Liver (tissue), 9 donors: ENCODE results near the gene BCL2L11. TPM values are rescaled to one million over a fixed set of nuclear protein-coding genes. Genes with fewer than 3 reads are reported as not detected.

Source experiments
- DNase-seq: peaks from one replicate; pipeline ENCODE4 v3.0.0-alpha.2; 2017; ENCODE audit warnings: low spot score
- H3K27ac ChIP-seq, 2 donors: one replicate each; pipeline ENCODE4 v1.7.0; 2013; ENCODE audit warnings: inconsistent platforms in 2 of 2, low read length in 2 of 2, control low read depth in 1 of 2, low read depth in 1 of 2, mild to moderate bottlenecking in 1 of 2
- H3K27me3 ChIP-seq, 4 donors: one replicate each; pipeline versions ENCODE4 v1.6.1 to v1.7.0; 2013; ENCODE audit warnings: low read length in 3 of 4, inconsistent platforms in 1 of 4, mild to moderate bottlenecking in 1 of 4, moderate library complexity in 1 of 4; ENCODE audit not compliant: control insufficient read depth in 4 of 4, insufficient read depth in 4 of 4
- H3K36me3 ChIP-seq, 4 donors: one replicate each; pipeline versions ENCODE4 v1.6.1 to v1.7.0; 2013; ENCODE audit warnings: low read length in 3 of 4, mild to moderate bottlenecking in 3 of 4, low read depth in 1 of 4, moderate library complexity in 1 of 4; ENCODE audit not compliant: control insufficient read depth in 4 of 4, insufficient read depth in 3 of 4
- H3K4me1 ChIP-seq, 4 donors: one replicate each; pipeline versions ENCODE4 v1.6.1 to v1.7.0; 2013; ENCODE audit warnings: low read length in 3 of 4, mild to moderate bottlenecking in 3 of 4, moderate library complexity in 1 of 4; ENCODE audit not compliant: control insufficient read depth in 4 of 4, insufficient read depth in 4 of 4
- H3K4me3 ChIP-seq, 3 donors: one replicate each; pipeline versions ENCODE4 v1.6.1 to v1.7.0; 2013; ENCODE audit warnings: low read length in 3 of 3, control low read depth in 1 of 3, low read depth in 1 of 3, mild to moderate bottlenecking in 1 of 3
- H3K9ac ChIP-seq, 2 donors: one replicate each; pipeline ENCODE4 v1.7.0; 2013; ENCODE audit warnings: low read length in 2 of 2, mild to moderate bottlenecking in 2 of 2, moderate library complexity in 2 of 2, control low read depth in 1 of 2, low read depth in 1 of 2
- H3K9me3 ChIP-seq, 4 donors: one replicate each; pipeline versions ENCODE4 v1.6.1 to v1.7.0; 2013; ENCODE audit warnings: low read length in 3 of 4; ENCODE audit not compliant: control insufficient read depth in 4 of 4
- ATF3 ChIP-seq: IDR thresholded peaks from 2 replicates; pipeline ENCODE4 v1.6.1; 2016; ENCODE audit warnings: antibody characterized with exemption
- FOXA1 ChIP-seq: IDR thresholded peaks from 2 replicates; pipeline ENCODE4 v1.6.1; 2016; ENCODE audit warnings: antibody characterized with exemption
- FOXA2 ChIP-seq: IDR thresholded peaks from 2 replicates; pipeline ENCODE4 v1.6.1; 2016; ENCODE audit warnings: antibody characterized with exemption
- GABPA ChIP-seq, 2 donors: IDR thresholded peaks in 1 of 2; conservative IDR thresholded peaks in 1 of 2; 2 replicates each; pipeline ENCODE4 v1.6.1; 2016; ENCODE audit warnings: antibody characterized with exemption in 2 of 2, mild to moderate bottlenecking in 1 of 2, moderate library complexity in 1 of 2
- HNF4A ChIP-seq, 2 donors: conservative IDR thresholded peaks; 2 replicates each; pipeline ENCODE4 v1.6.1; 2016; ENCODE audit warnings: antibody characterized with exemption in 2 of 2, mild to moderate bottlenecking in 2 of 2
- HNF4G ChIP-seq: IDR thresholded peaks from 2 replicates; pipeline ENCODE4 v1.6.1; 2016; ENCODE audit warnings: antibody characterized with exemption
- JUND ChIP-seq, 2 donors: IDR thresholded peaks; 2 replicates each; pipeline ENCODE4 v1.6.1; 2016; ENCODE audit warnings: antibody characterized with exemption in 2 of 2
- MAX ChIP-seq: IDR thresholded peaks from 2 replicates; pipeline ENCODE4 v1.6.1; 2016; ENCODE audit warnings: antibody characterized with exemption
- NR2F2 ChIP-seq: IDR thresholded peaks from 2 replicates; pipeline ENCODE4 v1.6.1; 2016; ENCODE audit warnings: antibody characterized with exemption
- RAD21 ChIP-seq, 2 donors: IDR thresholded peaks; 2 replicates each; pipeline ENCODE4 v1.6.1; 2016; ENCODE audit warnings: antibody characterized with exemption in 2 of 2, mild to moderate bottlenecking in 2 of 2
- REST ChIP-seq: IDR thresholded peaks from 2 replicates; pipeline ENCODE4 v1.6.1; 2016; ENCODE audit warnings: antibody characterized with exemption, mild to moderate bottlenecking
- RXRA ChIP-seq, 2 donors: IDR thresholded peaks; 2 replicates each; pipeline ENCODE4 v1.6.1; 2017 to 2018; ENCODE audit warnings: antibody characterized with exemption in 2 of 2, mild to moderate bottlenecking in 1 of 2
- SP1 ChIP-seq: IDR thresholded peaks from 2 replicates; pipeline ENCODE4 v1.6.1; 2018; ENCODE audit warnings: antibody characterized with exemption, mild to moderate bottlenecking
- TAF1 ChIP-seq: conservative IDR thresholded peaks from 2 replicates; pipeline ENCODE4 v1.6.1; 2016; ENCODE audit warnings: antibody characterized with exemption, mild to moderate bottlenecking
- YY1 ChIP-seq: IDR thresholded peaks from 2 replicates; pipeline ENCODE4 v1.6.1; 2016; ENCODE audit warnings: antibody characterized with exemption, mild to moderate bottlenecking
- ZBTB33 ChIP-seq: IDR thresholded peaks from 2 replicates; pipeline ENCODE4 v1.6.1; 2016; ENCODE audit warnings: antibody characterized with exemption
- WGBS: extraction: QIAGEN DNeasy Blood & Tissue Kit; methylation state at CpG from one replicate; pipeline ENCODE4 v1.1.7; 2013; 5-methylcytosine and 5-hydroxymethylcytosine counted together
- polyA plus RNA-seq, 2 donors: library from polyadenylated mRNA; stranded (reverse) in 1 of 2; unstranded in 1 of 2; fragments of 200-250 nt in 1 of 2; fragments of >200 nt in 1 of 2; fragmentation: Nextera tagmentation in 1 of 2; extraction: Ambion mirVana in 1 of 2; gene quantifications; one replicate each; pipeline versions ENCODE4 v1.2.1 to v1.2.3, GENCODE V29; 2013 to 2015
- total RNA-seq, 2 donors: library from RNA; depleted of rRNA; stranded (reverse); fragments of >200 nt; gene quantifications; one replicate each; pipeline ENCODE4 v1.2.3, GENCODE V29; 2014
- TF ChIP-seq, protein P1 (sequence below): fragments of 150-350 bp; IDR thresholded peaks from 2 replicates; pipeline ENCODE4 v1.5.1; 2017; ENCODE audit warnings: improper control_type of control experiment, low read depth, low read length; ENCODE audit not compliant: missing input control
- donor health status: healthy.
- donor health status: healthy.
- donor health status: healthy.
- donor health status: healthy.
- donor health status: healthy.

The BCL2L11 gene
- total and polyA plus RNA-seq, 4 donors: 5.0 to 19.5 (median 12.2) TPM

- Histone ChIP-seq H3K4me3 (no peak overlapping the region), H3K27me3 (no peaks in the 10 kb centered on the region), H3K27ac (no peak overlapping the region), H3K9ac (no peak overlapping the region), H3K4me1 (peaks cover 0 to 16% (median 7%) of the 10 kb centered on the region in 4 donors), H3K36me3 (no peaks in the 10 kb centered on the region), H3K9me3 (no peaks in the 10 kb centered on the region)
- TF ChIP-seq ATF3: no peak
- TF ChIP-seq HNF4A (conservative IDR thresholded peaks at IDR 0.05): no peak
- no peak for TF ChIP-seq REST
- TF ChIP-seq FOXA1: no peak
- TF ChIP-seq RXRA (IDR thresholded peaks at IDR 0.05): no peak
- TF ChIP-seq ZBTB33: no peak
- TF ChIP-seq SP1: no peak
- TF ChIP-seq MAX: no peak
- no peak for TF ChIP-seq GABPA (IDR thresholded peaks at IDR 0.05 in 1 of 2, conservative IDR thresholded peaks at IDR 0.05 in 1 of 2)
- TF ChIP-seq TAF1: no peak
- no peak for TF ChIP-seq NR2F2
- TF ChIP-seq RAD21 (IDR thresholded peaks at IDR 0.05): no peak
- TF ChIP-seq, protein P1, sequence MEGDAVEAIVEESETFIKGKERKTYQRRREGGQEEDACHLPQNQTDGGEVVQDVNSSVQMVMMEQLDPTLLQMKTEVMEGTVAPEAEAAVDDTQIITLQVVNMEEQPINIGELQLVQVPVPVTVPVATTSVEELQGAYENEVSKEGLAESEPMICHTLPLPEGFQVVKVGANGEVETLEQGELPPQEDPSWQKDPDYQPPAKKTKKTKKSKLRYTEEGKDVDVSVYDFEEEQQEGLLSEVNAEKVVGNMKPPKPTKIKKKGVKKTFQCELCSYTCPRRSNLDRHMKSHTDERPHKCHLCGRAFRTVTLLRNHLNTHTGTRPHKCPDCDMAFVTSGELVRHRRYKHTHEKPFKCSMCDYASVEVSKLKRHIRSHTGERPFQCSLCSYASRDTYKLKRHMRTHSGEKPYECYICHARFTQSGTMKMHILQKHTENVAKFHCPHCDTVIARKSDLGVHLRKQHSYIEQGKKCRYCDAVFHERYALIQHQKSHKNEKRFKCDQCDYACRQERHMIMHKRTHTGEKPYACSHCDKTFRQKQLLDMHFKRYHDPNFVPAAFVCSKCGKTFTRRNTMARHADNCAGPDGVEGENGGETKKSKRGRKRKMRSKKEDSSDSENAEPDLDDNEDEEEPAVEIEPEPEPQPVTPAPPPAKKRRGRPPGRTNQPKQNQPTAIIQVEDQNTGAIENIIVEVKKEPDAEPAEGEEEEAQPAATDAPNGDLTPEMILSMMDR: no peak
- TF ChIP-seq JUND (IDR thresholded peaks at IDR 0.05): no peak
- no peak for TF ChIP-seq FOXA2
- no peak for TF ChIP-seq YY1
- TF ChIP-seq HNF4G: no peak
- no peak for DNase-seq
- 43% methylated on average over 2 of the region's 2 CpGs for WGBS
Measured at GRCh38 chr2:111184725-111185310, 64.1 kb downstream of the BCL2L11 start.
